Fibroblast of lung (primary cell): ENCODE measurements around the gene FBXO8. TPM values are rescaled to one million over a fixed set of nuclear protein-coding genes. Genes with fewer than 3 reads are reported as not detected.
A peak's percentile ranks its signal among the peaks of the same experiment; 100 is the strongest.

ENCODE experiments used
- DNase-seq, 2 donors: peaks; one replicate each; pipeline versions ENCODE4 v3.0.0 to v3.0.0-alpha.2; 2010; ENCODE audit warnings: low read depth in 2 of 2
- H2AFZ ChIP-seq: 2 replicates; pipeline ENCODE4 v1.5.1; 2012; ENCODE audit warnings: low read length, control low read depth, inconsistent platforms
- H3K27ac ChIP-seq: 2 replicates; pipeline ENCODE4 v1.5.1; 2011; ENCODE audit warnings: low read length, control low read depth; ENCODE audit not compliant: insufficient read depth
- H3K27me3 ChIP-seq: 2 replicates; pipeline ENCODE4 v1.5.1; 2011; ENCODE audit warnings: mild to moderate bottlenecking, low read length; ENCODE audit not compliant: control insufficient read depth, insufficient read depth
- H3K36me3 ChIP-seq: 2 replicates; pipeline ENCODE4 v1.5.1; 2011; ENCODE audit warnings: low read length; ENCODE audit not compliant: control insufficient read depth, insufficient read depth
- H3K4me1 ChIP-seq: 2 replicates; pipeline ENCODE4 v1.5.1; 2011; ENCODE audit warnings: low read length; ENCODE audit not compliant: control insufficient read depth, insufficient read depth; ENCODE audit errors: extremely low read depth
- H3K4me2 ChIP-seq: 2 replicates; pipeline ENCODE4 v1.5.1; 2011; ENCODE audit warnings: low read length, control low read depth; ENCODE audit not compliant: insufficient read depth; ENCODE audit errors: extremely low read depth
- H3K4me3 ChIP-seq, 4 experiments: fragments of 200-600 bp in 1 of 4; sonication (generic) in 1 of 4; replicated peaks in 1 of 4; 2 replicates each; pipeline ENCODE4 v1.5.1; 2011 to 2016; ENCODE audit warnings: low read length in 4 of 4, low read depth in 3 of 4, mild to moderate bottlenecking in 3 of 4, control low read depth in 2 of 4, inconsistent platforms in 1 of 4, mixed read lengths in 1 of 4; ENCODE audit not compliant: insufficient read depth in 1 of 4; ENCODE audit errors: control extremely low read depth in 1 of 4
- H3K79me2 ChIP-seq: 2 replicates; pipeline ENCODE4 v1.5.1; 2012; ENCODE audit warnings: mild to moderate bottlenecking, low read length, inconsistent platforms; ENCODE audit not compliant: control insufficient read depth, insufficient read depth
- H3K9ac ChIP-seq: 2 replicates; pipeline ENCODE4 v1.5.1; 2011; ENCODE audit warnings: mild to moderate bottlenecking, low read length, control low read depth; ENCODE audit not compliant: insufficient read depth
- H3K9me3 ChIP-seq: 2 replicates; pipeline ENCODE4 v1.5.1; 2012; ENCODE audit warnings: low read depth, low read length; ENCODE audit not compliant: control insufficient read depth, insufficient read depth
- H4K20me1 ChIP-seq: 2 replicates; pipeline ENCODE4 v1.5.1; 2011; ENCODE audit warnings: low read length; ENCODE audit not compliant: control insufficient read depth, insufficient read depth; ENCODE audit errors: extremely low read depth
- CTCF ChIP-seq, 2 donors: IDR thresholded peaks in 1 of 2; conservative IDR thresholded peaks in 1 of 2; 1 replicate in 1 of 2; 2 replicates in 1 of 2; pipeline ENCODE4 v1.5.1; 2011 to 2012; ENCODE audit warnings: low read length in 2 of 2, control low read depth in 1 of 2, inconsistent platforms in 1 of 2, low read depth in 1 of 2, mild to moderate bottlenecking in 1 of 2
- EZH2 ChIP-seq: IDR thresholded peaks from 2 replicates; pipeline ENCODE4 v1.5.1; 2012; ENCODE audit warnings: low read length, control low read depth, mild to moderate bottlenecking; ENCODE audit errors: missing control alignments
- polyA plus RNA-seq, 2 donors: library from polyadenylated mRNA; depleted of rRNA in 1 of 2; stranded (reverse) in 1 of 2; unstranded in 1 of 2; fragments of >200 nt; gene quantifications; 2 replicates each; pipeline ENCODE4 v1.2.1, GENCODE V29; 2011 to 2012; ENCODE audit warnings: missing spikeins in 1 of 2
- total RNA-seq: library from RNA; depleted of rRNA; stranded (reverse); fragments of >200 nt; gene quantifications from 2 replicates; pipeline ENCODE4 v1.2.1, GENCODE V29; 2014

Gene FBXO8
- total and polyA plus RNA-seq, 2 donors (not counting 1 experiment from before 2014, with no cell fraction given), result 26.7 to 46.1 TPM

- no peak overlapping the region for H3K4me2 ChIP-seq
- peaks cover 48% of the 10 kb centered on the region for H3K27me3 ChIP-seq
- H3K27ac ChIP-seq, result no peak overlapping the region
- no peaks in the 10 kb centered on the region for H3K4me1 ChIP-seq
- TF ChIP-seq CTCF (conservative IDR thresholded peaks at IDR 0.05 in 1 of 2, IDR thresholded peaks at IDR 0.05 in 1 of 2; ENCODE audit: low read depth in 1 of 2, low read length in 2 of 2) (no peak), EZH2 (no peak)
- no peak overlapping the region for H2AFZ ChIP-seq
- H4K20me1 ChIP-seq, result no peaks in the 10 kb centered on the region
- H3K79me2 ChIP-seq, result no peaks in the 10 kb centered on the region
- H3K9me3 ChIP-seq, result no peaks in the 10 kb centered on the region
- no peaks in the 10 kb centered on the region for H3K36me3 ChIP-seq
- DNase-seq, result peak in 1 of 2 donors; percentile 11
- H3K9ac ChIP-seq, result no peak overlapping the region
- H3K4me3 ChIP-seq, result no peak overlapping the region
Measured at GRCh38 chr4:174215057-174215456, 68.4 kb downstream of the FBXO8 start.

GRCh38 chr4:174214101-174214878 lies 69.2 kb downstream of the FBXO8 start:
- Histone ChIP-seq H2AFZ (no peak overlapping the region), H3K4me3 (peak overlapping the region in 2 of 4 experiments; percentile 32 to 56), H3K27me3 (peaks cover 48% of the 10 kb centered on the region), H3K9me3 (no peaks in the 10 kb centered on the region), H3K27ac (no peak overlapping the region), H3K4me2 (peak overlapping the region; percentile 38), H3K4me1 (no peaks in the 10 kb centered on the region), H4K20me1 (no peaks in the 10 kb centered on the region), H3K36me3 (no peaks in the 10 kb centered on the region), H3K79me2 (no peaks in the 10 kb centered on the region), H3K9ac (no peak overlapping the region)
- DNase-seq, result peak in 1 of 2 donors; percentile 18
- TF ChIP-seq EZH2 (peak; percentile 8), CTCF (conservative IDR thresholded peaks at IDR 0.05 in 1 of 2, IDR thresholded peaks at IDR 0.05 in 1 of 2; ENCODE audit: low read depth in 1 of 2, low read length in 2 of 2) (no peak)

- Histone ChIP-seq H3K79me2 (no peaks in the 10 kb centered on the region), H3K4me1 (no peaks in the 10 kb centered on the region), H4K20me1 (no peaks in the 10 kb centered on the region), H3K4me3 (peak overlapping the region in 2 of 4 experiments; percentile 32 to 56), H3K36me3 (no peaks in the 10 kb centered on the region), H3K9me3 (no peaks in the 10 kb centered on the region), H3K27me3 (peaks cover 48% of the 10 kb centered on the region), H2AFZ (no peak overlapping the region), H3K9ac (no peak overlapping the region), H3K27ac (no peak overlapping the region), H3K4me2 (no peak overlapping the region)
- no peak for TF ChIP-seq CTCF (conservative IDR thresholded peaks at IDR 0.05 in 1 of 2, IDR thresholded peaks at IDR 0.05 in 1 of 2; ENCODE audit: low read depth in 1 of 2, low read length in 2 of 2)
- peak; percentile 92 for TF ChIP-seq EZH2
- DNase-seq, result no peak
Measured at GRCh38 chr4:174213731-174214100, 69.8 kb downstream of the FBXO8 start.
